Stimulated activated CD4-positive, alpha-beta T cell treated with anti-CD3 and anti-CD28 coated beads, Interleukin-4, amount 100 ng/mL, for 48 hours (primary cell): ENCODE measurements around the gene MTPN.

ENCODE experiments used
- DNase-seq, 2 donors: peaks; one replicate each; pipeline ENCODE4 v3.0.0-alpha.2; 2020; ENCODE audit warnings: low read depth in 2 of 2

MTPN gene

DNA sequence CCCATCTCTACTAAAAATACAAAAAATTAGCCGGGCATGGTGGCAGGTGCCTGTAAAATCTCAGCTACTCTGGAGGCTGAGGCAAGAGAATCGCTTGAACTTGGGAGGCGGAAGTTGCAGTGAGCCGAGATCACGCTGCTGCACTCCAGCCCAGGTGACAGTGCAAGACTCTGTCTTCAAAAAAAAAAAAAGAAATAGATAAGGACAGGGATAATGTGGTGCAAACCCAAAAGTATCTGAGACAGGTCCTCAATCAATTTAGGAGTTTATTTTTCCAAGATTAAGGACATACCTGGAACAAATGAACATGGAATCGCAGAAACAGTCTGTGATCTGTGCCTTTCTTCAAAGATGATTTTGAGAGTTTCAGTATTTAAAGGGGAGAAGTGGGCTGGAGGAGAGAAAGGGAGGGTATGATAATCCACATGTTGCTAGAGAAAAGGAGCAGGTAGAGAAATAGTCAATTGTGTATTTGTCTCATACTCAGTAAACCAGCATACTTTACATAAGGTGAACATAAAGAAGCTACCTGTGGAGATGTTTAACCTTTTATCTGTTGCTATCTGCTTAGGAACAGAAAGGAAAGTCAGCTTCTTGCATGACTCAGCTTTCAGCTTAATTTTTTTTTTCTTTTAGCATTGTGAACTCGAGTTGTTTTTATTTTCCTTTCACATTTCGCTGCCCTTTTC is 4.9 kb upstream of the MTPN start:
- DNase-seq = no peak

GRCh38 chr7:135980665-135981180 is 3.6 kb upstream of the MTPN start:
- DNase-seq = peak; percentile 4 to 34

GRCh38 chr7:135980012-135980551 is 2.9 kb upstream of the MTPN start:
- DNase-seq = no peak

DNA sequence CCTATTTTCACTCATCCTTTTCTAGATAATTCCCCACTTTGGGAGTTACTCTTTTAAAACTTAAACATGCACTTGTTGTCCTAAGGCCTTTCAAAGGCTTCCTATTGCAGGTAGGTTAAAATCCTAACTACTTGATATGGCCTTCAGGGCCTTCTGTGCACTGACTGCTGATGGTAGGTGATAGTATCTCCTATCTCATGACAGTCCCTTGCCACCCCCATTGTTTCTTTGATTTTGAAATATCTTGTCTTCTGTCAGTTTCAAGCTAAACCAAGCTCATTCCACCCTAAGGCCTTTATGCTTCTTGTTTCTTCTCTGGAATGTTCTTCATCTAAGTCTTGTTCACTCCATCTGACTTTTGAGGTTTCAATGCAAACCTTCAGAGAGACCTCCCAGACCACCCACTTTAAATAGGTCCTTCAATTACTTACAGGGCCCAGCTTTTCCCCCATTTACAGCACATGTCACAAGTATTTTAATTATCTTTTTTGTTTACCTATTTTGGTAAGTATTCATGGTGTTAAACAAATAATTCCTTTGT is 2.4 kb upstream of the MTPN start:
- no peak for DNase-seq

DNA sequence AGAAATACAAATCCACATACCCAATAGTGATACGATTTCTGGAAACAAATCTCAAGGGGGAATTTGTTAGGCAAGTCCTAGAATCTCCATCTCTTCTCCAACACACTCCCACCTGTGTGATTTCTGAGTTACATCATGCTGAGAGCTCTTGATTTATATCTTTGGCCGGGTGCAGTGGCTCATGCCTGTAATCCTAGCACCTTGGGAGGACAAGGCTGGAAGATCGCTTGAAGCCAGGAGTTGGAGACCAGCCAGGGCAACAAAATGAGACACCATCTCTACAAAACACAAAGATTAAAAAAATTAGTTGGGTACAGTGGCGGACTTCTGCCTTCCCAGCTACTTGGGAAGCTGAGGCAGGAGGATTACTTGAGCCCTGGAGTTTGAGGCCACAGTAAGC is 1.5 kb upstream of the MTPN start:
- DNase-seq = no peak

- no peak for DNase-seq
These were observed 545 bp upstream of the MTPN start for GRCh38 chr7:135977742-135978066.

- DNase-seq = peak in 1 of 2 donors; percentile 26
These were observed 700 bp downstream of the MTPN start for GRCh38 chr7:135976312-135977006.

DNA sequence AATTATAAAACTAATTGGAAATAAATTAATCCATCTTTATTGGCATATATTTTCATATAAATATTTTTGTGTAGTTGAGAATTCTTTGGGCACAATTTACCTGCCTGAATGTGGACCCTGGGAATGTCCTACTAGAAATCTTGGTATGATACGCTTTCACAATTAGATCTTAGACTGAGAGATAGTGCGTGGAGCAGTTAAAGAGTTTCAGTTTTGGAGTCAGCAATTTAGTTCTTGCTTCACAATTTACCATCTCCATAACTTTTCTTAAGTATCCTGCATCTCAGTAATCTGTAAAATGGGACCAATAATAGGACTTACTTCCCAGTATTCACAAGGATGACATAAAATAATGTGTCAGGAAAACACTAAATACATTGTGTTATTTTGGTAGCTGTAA is 2.0 kb downstream of the MTPN start:
- no peak for DNase-seq

GRCh38 chr7:135974667-135975066 is 2.5 kb downstream of the MTPN start:
- no peak for DNase-seq

- DNase-seq = no peak
These were observed 5.8 kb downstream of the MTPN start for GRCh38 chr7:135971366-135971725.

DNA sequence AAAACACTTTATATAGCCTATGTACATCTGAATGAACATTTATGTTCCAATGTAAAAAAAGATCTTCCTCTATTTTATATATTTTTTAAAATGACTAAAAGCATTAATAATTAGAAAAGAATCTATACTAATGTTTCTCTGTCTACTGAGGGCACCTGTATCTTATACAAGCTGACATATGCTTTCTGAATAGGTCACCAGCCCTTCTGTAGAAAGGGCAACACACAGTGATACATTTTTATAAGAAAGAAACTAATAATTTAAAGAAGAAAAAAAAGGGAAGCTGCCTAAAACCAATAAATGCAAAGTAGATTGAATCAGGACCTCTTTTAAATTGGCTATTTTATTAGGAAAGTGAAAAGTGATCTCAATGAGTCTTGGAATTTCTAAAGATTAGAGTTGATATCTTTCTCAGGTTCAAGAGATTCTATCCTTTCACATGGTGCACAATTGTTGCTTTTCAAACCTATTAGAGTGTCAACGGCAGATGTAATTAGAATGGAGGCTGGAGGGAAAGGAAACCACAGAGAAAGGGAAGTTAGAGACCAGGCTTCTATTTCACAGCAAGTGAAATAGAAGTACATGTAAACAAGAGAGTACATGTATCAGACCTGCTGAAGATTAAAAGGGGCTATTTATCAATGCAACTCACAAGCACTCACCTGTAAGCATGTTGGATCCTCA is 6.3 kb downstream of the MTPN start:
- no peak for DNase-seq

DNA sequence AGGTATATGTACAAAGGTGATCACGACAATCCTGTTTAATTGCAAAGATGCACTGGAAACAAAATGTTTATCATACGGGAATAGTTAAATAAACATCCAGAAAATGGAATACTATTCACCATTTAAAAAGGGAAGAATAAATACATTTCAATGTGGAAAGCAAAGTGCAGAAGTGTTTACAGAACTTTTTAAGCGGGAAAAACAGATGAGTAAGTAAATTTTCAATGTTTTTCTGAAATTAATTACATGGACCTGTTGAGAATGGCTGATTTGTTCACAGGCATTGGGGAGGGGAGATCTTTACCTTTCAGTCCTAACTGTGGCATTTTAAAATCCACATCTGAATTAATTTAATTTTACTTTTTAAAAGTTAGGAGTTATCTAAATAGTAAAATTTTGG is 7.1 kb downstream of the MTPN start:
- DNase-seq = no peak

DNA sequence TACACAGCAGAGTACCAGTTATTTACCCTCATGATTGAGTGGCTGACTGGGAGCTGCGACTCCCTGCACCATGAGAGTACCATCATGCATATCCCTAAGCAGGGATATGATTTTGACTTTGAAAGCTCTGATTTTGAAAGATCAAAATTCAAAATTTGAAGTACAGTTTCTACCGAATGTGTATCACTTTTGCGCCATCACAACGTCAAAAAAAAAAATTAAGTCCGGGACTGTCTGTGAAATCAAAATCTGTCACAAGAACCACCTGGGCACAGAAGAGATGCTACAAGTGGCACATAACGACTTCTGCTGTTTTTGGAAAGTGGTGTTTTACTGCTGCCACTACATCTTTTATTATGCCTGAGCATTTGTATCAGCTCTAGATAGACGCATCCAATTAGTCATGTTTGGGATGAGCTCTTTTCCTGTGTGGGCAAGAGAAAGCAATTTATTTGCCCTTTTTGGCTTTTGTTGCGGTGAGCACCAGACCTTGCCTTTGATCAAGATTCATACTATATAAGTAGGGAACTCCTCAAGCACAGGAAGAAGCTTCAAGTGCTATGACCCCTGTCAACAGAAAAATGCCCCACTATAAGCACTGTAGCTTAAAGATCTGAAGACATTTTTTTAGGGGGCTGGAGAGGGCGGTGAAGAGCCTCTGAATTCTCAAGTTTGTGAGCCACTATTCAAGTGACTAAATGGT is 10.7 kb downstream of the MTPN start:
- DNase-seq = no peak

DNA sequence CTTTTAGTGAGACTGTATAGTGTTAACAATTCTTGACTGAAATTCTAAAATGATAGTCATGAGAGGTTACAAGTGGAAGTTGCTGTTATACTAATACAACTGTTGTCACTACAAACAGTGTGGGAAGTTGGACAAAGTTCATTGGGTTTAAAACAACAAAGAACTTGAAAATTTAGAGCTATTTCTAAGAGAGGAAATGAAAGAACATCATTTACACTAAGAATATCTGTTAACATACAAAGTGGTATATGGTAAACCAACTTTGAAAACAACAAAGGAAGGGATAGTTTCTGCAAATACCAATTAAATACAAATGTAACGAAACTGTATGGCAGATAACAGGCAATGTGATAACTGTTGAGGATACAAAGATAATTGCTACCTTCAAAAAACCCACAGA is 11.6 kb downstream of the MTPN start:
- DNase-seq = no peak

DNA sequence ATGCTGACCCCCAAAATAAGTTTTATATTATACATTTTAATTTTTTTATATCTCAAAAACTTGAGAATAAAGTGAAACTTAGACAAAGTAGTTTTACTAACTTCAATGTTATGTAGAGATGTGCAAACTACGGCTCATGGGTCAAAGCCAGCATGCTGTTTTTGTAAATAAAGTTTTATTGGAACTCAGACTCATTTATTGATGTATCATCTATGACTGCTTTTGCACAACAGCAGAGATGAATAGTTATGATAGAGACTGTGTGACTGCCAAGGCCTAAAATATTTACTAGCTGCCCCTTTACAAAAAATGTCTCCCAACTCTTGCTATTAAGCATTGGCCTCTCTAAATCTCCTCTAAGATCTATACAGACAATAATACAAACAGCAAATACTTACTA is 12.4 kb downstream of the MTPN start:
- no peak for DNase-seq

DNA sequence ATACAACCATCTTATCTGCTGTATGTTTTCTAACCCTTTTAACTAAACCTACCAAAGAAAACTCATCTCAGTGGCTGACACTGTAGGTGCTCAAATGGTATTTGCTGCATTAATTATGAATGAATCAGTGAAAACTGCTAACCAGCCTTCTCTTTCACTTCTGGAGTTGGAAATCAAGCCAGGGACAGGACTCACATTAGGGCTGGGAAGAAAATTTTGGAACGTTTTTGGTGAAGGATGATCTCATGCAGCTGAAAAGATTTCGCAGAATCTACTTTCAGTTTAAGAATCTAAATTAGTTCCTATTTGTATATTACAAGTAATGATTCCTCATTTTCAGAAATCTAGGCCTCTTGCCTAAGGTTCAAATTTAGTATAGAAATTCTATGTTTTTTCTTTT is 12.9 kb downstream of the MTPN start:
- no peak for DNase-seq

GRCh38 chr7:135962802-135963201 is 14.4 kb downstream of the MTPN start:
- no peak for DNase-seq

DNA sequence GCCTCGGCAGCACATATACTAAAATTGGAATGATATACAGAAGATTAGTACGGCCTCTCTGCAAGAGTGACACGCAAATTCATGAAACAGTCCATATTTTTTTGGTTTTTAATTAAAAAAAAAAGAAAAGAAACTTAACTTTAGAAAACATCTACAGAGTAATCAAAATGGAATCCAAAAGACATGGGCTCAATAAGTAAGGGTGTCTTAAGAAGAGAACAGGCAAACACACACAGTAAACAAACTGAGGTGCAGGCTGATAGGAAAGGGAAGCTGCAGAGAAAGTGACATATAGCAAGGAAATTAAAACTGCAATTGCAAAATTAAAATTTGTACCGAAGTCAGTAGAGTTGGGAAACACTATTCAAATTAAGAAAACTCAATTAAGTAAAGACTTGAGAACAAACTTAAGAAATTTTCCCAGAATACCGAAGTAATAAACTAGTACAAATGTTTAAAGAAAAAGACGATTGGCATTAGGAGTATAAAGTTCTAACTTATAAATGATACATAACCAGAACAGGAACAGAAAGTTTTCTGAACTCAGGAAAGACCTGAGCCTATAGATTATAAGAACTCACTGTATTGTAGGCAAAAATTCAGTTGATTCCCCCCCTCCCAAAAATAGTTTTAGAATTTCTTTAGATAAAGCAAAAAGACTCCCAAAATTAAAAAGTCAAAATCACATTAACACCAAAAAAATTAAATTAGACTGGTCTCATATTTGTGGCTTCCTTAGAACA is 16.3 kb downstream of the MTPN start:
- DNase-seq = no peak

DNA sequence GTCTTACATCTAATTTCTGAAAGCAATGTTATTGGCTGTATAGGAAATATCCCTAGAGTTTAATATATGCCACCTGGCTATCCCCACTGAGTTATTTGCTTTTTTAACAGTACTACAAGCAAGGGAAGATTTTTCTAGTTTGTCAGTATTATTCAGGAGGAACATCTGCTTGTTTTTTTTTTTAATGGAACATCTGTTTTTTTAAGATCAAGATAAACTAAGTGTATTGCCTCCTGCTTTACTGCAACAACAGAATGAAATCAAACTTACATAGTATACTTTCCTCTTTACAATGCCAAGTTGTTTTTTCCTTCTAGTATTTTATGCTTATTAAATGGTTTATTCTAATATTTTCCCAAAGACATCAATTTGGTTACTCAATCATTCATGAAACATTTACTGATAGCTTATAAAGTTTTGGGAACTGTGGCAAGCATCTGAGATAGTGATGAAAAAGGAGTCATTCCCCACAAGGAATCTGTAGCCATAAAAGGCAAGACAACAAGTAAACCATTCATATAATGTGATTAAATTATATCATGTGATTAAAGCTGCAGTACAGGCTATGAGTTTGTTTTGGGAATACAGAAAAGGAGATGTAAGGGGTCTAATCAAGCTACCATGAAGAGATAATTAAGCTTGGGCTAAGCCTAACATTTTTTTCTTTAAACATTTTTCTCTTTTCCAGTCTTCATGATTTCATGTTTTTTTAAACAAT is 17.4 kb downstream of the MTPN start:
- no peak for DNase-seq

DNA sequence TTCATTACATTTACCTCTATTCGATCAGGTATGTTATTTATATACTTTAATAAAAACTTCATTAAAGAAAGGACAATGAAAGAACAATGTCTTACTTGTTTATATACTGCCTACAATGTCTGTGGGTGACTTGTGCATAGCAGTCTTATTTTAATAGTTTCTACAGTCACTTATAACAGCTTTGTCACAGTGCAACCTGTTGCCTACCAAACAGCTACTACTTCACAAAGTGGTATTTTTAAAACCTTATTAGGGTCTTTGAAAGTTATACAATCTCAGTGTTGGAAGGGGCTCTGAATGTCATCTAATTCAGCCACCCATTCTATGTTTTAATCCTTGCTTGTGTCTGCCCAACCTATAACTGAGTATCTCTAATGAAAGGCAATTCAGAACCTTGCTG is 19.0 kb downstream of the MTPN start:
- no peak for DNase-seq

GRCh38 chr7:135957627-135958026 is 19.5 kb downstream of the MTPN start:
- no peak for DNase-seq
